HG02588 (cell line): ENCODE results near the gene HNRNPH2.

Experiments used
- ATAC-seq: cut with Tn5 transposase; IDR thresholded peaks from one replicate; pipeline ENCODE4 v1.9.1; 2021; ENCODE audit warnings: mild to moderate bottlenecking, moderate library complexity; ENCODE audit not compliant: unreplicated experiment

The HNRNPH2 gene, protein sequence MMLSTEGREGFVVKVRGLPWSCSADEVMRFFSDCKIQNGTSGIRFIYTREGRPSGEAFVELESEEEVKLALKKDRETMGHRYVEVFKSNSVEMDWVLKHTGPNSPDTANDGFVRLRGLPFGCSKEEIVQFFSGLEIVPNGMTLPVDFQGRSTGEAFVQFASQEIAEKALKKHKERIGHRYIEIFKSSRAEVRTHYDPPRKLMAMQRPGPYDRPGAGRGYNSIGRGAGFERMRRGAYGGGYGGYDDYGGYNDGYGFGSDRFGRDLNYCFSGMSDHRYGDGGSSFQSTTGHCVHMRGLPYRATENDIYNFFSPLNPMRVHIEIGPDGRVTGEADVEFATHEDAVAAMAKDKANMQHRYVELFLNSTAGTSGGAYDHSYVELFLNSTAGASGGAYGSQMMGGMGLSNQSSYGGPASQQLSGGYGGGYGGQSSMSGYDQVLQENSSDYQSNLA

DNA sequence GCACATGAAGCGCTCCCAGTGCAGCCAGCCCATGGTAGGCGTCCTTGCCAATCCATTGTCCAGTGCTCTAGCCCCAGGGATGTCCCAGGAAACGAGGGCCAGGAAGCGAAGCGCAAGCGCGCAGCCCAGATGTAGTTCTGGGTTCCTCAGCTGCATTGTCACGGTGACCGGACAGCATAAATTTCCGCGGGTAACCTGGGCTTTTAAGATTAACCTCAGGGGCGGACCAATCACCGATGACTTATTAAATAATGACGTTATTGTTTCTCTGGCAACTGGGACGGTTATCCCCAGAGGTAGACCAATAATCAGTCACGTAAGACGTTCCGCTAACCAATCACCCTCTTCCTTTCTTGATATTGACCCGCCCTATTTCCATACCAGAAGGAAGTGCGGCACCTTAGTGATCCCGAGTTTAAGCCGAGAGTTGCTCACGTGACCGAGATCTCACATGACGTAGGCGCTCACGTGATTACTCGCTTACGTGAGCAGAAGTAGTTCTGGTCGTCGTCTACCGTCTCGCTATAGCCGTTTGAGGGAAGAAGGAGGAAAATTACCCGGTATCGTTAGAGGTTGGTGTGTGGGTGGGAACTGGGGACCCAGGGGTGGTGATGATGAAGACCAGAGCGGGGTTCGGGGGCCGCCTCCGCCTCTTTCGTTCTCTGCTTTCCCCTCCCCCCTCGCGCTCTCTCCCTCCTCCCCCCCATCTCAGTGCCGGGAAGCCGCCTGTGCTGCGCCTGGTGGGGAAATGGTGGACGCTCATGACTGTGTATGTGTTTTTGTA is at the start of gene HNRNPH2, which contains the start of gene GLA:
TSS of gene HNRNPH2 (plus strand) at position 475 of the 784 bp plus-strand sequence. CDS start 3,767 bp downstream, outside the sequence.
TSS of gene GLA (minus strand) at position 178 of the 784 bp plus-strand sequence. CDS start at position 156, 22 bp downstream.
- ATAC-seq, result peak; percentile 94

DNA sequence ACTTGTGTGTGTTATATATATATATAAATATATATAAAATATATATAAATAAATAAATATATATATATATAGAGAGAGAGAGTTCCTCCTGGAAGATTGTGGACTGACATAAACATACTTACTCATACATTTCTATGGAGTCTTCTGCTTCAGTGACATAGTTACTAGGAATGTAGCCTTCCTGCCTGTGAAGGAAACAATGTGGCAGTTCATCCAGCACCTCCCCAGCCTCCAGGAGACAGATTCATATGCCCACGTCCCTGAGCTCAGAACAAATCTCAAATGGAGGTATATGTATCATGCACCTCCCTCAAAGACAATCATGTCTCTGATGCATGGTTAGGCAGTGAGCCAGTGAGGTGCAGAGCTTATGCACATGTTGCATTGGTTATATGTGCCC is 48.1 kb upstream of the HNRNPH2 start:
- ATAC-seq, result no peak

DNA sequence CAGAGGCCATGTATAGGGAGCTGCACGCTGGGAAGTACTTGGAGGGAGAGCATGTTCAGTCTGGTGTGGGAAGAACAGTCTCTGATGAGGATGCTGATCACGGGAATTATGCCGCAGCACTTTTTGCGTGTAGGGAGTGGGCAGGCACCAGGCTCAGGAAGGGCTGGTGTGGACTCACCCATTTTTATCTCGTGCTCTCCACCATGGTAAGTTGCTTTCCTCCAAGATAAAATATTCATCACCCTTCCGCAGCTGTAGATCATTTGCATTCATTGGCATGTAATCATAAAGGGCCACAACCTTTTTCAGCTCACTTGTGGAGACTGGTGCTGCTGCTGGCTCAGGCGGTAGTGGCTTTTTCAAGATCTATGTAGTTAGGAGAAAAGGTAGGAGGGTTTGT is 47.6 kb upstream of the HNRNPH2 start:
- ATAC-seq, result no peak

DNA sequence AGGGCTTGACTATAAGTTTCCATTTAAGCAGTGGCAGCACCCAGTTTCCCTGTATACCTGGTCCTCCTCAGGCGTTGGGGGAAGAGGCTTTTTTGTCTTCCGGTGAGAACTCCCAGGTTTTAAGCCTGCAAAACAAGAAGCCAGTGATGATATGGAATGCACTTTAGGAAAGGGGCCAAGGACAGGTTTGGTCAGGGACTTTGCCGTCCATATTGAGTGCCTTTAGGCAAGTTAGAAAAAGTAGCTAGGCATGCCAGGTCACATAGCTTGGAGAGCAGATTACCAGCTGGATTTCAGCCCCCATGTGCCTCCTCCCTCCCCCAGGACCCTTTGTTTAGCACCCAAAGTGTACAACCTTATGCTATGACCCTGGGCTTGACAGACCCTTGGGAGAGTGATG is 45.9 kb upstream of the HNRNPH2 start:
- ATAC-seq, result no peak

DNA sequence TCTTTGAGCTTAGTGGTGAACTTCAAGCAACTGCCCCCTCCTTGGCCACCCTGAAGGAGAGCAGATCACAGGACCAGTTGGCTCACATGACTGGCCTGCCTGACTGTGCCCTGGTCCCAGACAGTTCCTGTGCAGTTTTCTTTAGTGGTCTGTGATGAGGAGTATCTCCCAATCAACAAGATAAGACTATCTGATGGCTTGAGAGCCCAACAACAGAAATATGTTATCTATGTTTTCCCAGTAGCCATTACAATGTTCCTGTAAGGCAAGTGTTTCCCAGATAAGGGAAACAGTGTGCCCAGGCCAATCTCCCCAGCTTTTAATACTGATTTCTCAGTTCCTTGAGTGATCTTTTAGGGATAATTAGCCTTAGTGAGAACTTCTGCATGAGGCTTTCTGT is 45.3 kb upstream of the HNRNPH2 start:
- ATAC-seq, result no peak

DNA sequence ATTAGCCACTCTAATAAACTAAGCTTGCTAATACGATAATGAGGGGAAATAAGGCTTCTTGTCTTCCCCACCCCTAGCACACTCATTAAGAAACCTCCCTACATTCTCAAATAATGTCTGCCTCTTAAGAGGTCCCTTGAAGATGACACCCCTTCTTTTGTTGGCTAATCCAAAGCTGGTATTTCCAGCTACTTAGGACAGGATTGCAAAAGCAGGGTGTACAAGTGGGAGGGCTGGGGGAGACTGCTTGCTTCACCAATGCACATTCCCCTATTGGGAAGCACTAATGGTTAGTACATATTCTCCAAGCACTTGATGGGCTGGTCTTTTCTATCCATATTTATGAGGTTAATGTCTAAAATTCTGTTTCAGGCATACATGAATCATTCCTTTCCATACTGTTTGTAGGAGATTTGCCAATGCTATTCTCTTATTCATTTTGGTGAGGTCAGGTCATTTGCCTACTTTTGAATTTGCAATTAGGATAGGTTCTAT is 42.7 kb upstream of the HNRNPH2 start:
- ATAC-seq, result no peak

DNA sequence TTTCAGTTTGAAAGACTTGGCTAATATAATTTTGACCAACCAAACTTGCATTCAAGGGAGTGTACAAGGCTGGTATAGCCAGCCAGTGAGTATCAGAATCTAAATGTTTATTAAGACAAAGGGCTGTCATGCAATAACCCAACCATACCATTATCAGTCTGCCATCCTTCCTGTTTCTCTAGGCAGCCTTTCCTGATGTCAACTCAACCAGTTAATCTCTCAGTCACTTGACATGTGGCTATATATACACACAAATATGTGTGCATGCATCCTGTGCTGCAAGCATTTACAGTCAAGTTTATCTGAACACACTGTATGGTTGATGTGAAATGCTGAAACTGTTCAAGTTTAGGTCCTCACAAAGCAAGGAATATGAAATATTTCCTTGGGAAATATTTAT is 39.2 kb upstream of the HNRNPH2 start:
- ATAC-seq, result no peak

DNA sequence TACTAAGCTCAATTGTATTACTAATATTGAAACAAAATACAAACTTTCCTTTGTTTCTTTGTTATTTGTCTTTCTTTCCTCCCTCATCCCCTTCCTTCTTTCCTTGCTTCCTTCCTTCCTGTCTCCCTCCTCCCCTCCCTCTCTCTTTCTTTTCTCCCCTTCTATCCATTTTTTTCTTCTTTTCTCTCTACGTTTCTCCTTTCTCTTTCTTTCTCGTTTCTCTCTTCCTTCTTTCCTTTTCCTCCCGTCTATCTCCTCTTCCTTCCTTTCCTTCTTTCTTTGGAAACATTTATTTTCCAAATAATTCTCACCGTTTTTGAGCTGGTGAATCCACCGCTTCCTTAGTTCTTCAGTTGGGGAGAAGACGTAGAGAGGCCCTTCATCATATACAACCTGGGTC is 38.3 kb upstream of the HNRNPH2 start:
- ATAC-seq, result no peak

DNA sequence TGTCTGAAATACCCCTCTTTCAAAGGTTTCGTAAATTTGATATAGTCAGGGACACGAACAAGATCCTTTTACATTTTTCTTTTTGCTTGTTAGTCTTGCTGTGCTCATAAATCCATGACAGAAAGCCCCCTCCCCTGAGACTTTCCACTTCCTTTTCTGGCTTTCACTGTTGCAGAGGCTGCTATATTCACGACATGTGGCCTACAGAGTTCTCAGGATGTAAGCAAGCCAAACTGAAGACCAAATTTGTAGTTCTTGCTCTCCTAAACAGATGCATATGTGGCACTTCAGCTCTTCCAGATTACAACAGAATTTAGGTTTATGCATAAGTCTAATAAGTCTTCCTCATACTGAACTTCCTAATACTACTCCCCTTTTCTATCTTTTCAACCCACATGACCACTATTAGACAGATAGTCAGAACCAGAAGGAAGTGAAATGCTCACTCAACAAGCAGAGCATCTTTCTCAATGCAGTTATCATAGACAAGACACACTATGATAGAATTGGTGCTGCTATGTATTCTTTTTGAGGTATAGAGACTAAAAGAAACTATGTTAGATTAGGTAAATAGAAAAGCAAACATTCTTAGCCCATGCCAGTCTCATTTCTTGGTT is 37.0 kb upstream of the HNRNPH2 start:
- ATAC-seq, result no peak

DNA sequence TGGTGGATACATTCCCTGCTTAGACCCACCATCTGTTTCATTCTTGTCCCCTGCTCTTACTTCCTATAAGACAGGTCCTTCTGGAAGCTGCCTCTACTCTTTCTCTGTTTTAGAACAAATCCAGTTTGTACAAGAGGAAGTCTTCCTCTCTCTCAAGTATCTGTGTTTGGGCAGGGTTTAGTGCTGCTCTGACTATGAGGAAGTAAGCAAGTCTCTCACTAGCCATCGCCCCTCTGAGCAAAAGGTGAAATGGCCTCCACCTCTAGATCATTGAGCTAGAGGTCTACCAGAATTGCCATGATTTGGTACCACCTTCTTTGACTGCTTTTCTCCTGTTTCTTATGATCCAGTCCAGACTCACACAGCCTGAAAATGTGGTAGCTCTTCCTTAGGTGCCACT is 30.5 kb upstream of the HNRNPH2 start:
- no peak for ATAC-seq

DNA sequence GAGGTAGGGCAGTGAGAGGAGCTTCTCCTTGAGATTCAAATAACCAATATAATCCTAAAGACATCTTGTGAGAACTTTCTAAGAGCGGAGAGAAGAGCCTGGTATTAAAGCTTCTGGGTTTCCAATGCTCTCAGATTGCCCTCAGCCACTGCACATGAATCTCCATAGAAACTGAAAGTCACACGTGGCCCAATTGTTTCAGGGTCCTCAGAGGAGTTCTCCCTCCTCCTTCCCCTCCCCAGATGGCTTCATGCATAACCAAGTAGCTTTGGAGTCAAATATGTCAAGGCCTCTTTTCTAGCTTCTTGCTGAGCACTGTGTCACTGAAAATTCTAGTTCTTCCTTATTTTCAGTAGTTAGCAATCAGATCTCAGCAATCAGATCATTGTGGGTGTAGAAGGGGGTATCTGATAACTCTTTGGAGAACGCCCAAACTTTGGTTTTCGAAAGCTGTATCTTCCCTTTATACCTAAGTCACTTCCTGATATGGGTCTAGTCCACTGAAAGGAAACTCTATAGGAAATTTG is 24.3 kb upstream of the HNRNPH2 start:
- peak; percentile 72 for ATAC-seq

DNA sequence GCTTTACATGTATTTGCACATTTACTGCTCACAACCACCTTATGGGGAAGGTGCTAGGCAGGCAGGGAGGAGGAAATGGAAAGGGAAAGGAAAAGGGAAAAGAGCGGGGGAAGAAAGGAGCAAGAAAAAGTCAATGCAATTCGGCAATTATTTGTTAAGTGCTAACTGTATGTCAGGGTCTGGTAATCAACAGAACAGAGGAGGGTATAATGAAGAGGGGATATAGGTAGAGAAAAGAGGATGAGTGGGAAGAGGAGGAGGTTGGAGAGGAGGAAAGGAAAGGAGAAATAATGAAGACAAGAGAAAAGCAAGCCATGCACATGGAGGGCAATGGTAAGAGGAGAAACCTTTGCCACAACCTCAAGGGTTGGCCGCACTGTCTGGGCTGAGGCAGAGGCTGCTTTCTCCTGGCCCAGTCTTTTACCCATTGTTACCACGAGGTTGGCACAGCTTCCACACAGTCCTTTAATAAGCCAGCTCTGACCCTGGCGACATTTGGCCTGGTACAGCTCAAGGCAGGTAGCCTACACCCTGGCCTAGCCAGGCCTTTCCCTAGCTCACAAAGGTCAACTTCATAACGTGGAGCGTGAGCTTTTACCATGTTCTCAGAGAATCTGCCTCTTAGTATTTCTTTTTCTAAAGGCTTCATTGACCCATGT is 22.9 kb upstream of the HNRNPH2 start:
- ATAC-seq, result no peak

DNA sequence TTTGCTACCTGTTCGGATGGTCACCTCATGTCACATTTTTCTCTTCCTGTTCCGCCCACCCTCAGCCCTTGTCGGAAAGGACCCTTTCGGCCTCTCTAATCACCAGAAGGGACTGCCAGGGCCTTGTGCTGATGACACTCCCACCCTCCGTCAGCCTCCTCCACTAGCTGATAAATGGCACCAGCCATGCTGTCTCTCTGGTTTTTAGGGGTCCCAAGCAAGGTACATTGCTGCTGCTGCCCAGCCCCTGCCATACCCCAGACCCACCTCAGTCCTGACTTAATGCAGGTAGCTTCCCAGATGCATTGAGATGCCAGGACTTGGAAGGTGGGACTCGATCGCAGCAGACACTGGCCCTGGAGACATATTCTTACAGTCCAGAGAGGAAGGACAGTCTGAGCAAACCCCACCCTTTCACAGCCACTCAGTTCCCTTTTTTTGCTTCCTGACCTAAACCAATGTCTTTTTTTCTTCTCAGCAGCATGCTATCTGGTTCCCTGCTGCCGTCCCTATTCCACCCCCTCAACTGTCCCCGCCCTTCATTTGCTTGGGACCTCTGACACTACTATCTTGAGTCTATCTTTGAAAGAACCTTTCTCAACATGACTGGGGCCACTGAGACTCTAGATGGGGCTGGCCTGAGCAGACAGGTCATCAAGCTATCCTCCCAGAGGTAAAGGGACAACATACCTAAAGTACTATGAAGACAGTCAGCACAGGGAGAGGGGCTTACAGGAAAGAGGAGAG is 22.1 kb upstream of the HNRNPH2 start, which contains the start of gene BTK:
TSS of gene BTK (minus strand) at position 397 of the 747 bp plus-strand sequence. CDS start 10,907 bp downstream, outside the sequence.
- peak; percentile 68 for ATAC-seq

DNA sequence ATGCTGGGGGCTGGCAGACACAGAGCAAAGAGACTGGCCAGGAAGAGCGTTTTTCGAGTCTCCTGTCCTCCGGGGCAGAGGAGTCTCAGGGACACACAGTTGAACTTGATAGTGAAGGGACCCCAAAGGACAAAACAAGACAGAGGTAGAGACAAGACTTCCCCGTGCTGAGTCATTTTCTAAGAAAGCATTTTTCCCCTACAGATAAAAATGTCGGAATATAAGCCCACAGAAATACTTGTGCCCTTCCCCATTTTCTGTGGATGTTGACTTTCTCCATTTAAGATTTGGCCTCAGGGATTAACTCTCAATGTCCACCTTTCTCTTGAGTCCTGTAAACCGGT is 21.5 kb upstream of the HNRNPH2 start:
- ATAC-seq, result no peak

DNA sequence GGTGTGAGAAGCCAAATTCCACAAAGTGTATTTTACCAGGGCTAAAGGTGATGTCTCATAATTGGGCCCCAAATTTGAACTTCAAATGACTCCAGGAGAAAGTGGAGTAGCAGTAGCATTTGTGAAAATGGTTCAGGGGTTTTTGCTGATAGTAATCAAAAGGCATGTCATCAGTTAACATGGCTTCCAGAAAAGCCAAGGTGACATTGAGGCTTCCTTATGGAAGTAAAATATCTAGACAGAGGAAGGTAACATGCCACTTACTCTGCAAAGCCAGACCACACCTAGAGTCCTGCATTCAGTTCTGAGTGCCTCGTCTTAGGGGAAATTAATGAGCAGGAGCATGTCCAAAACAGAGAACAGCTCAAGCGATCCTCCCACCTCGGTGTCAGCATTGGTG is 19.4 kb upstream of the HNRNPH2 start:
- no peak for ATAC-seq

DNA sequence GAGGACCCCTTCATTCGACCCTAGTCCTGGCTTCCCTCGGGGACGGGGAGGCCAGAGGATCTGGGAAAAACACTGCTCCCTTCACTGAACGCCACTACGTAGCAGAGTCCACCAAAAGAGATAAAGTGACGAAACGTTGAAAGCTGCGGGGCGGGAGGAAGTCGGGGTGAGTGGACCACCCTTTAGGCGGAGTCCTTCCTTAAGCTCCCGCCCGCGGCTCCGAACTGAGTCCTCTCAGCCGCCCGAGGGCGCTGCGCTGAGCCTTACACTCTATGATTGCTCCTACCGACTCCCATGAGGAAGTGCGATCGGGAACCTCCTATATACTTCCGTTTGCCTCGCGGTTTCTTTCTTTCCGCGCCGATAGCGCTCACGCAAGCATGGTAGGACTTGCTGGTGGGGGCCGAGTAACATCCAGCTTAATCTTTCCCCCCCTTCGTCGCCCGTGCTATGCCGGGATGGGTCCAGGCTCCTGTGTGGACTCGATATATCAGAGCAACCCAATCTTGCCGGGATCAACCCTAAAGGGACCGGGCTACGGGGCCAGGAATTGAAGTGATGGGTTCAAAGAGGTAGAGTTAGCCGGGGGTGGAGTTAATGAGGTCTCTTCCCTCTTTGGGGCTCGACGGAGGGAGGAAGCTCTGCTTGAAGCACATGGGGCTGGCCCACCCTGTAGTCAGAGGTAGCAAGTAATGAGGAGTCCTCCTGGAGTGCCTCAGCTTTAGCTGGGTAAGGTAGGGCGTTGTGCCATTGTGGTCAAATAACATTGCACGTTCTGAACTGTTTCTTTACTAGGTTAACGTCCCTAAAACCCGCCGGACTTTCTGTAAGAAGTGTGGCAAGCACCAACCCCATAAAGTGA is 17.1 kb upstream of the HNRNPH2 start, which contains the start of gene RPL36A:
TSS of gene RPL36A (plus strand) at position 348 of the 862 bp plus-strand sequence. CDS start at position 381, 33 bp downstream.
- peak; percentile 79 for ATAC-seq

DNA sequence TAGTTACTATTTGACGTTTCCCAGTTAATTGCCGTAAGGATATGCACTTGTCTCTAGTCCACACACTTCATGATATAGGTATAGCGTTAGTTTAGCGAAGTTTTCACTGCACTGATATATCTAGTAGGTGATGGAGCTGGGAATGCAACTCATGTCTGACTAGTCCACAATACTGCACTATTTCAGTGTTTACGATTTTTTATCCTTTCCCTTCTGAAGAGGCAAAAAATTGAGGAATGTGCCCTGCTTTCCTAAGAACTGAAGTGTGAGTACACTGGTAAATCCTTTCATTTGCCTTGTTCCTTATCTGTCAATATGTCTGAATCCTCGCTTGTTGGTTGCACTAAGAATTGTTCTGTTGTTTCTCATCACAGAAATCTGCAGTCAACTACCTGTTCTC is 16.2 kb upstream of the HNRNPH2 start:
- ATAC-seq, result no peak

DNA sequence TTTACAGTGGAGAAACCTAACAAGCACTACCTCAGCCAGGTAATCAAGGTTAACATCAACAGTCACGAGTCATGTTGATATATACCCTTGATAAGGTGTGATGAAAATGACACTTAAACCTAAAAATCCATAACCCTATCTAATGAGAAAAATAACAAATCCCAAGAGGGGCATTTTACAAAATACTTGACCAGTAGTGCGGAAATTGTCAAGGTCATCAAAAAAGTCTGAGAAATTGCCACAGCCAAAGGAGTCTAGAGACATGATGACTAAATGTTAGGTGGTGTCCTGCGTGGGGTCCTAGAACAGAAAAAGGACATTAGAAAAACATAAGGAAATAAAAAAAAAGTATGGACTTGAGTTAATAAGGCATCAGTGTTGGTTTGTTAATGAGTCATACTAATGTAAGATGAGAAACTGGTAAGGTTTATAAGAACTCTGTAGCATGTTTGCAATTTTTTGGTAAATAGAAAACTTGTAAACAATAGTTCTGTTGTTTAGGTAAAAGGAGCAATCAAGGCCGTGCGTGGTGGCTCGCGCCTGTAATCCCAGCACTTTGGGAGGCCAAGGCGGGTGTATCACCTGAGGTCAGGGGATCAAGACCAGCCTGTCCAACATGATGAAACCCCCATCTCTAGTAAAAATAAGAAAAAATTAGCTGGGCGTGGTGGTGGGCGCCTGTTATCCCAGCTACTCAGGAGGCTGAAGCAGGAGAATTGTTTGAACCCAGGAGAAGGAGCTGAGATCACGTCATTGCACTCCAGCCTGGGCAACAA is 14.3 kb upstream of the HNRNPH2 start:
- no peak for ATAC-seq
